Rectal smooth muscle tissue (tissue), 1 donor: Measurements from ENCODE around the gene PACRGL.
"Not testable (repeated sequence)": the region's sequence is repeated elsewhere in the genome, so short reads cannot be mapped to it uniquely, and the experiment has no call there.

Experiments
- H3K27ac ChIP-seq: one replicate; pipeline ENCODE4 v1.7.0; 2013; ENCODE audit warnings: low read depth, low read length, inconsistent platforms
- H3K27me3 ChIP-seq: one replicate; pipeline ENCODE4 v1.7.0; 2013; ENCODE audit warnings: low read length; ENCODE audit not compliant: control insufficient read depth, insufficient read depth
- H3K36me3 ChIP-seq: one replicate; pipeline ENCODE4 v1.7.0; 2013; ENCODE audit warnings: low read length; ENCODE audit not compliant: control insufficient read depth, insufficient read depth
- H3K4me1 ChIP-seq: one replicate; pipeline ENCODE4 v1.7.0; 2013; ENCODE audit warnings: low read length; ENCODE audit not compliant: control insufficient read depth, insufficient read depth
- H3K4me3 ChIP-seq: one replicate; pipeline ENCODE4 v1.7.0; 2013; ENCODE audit warnings: low read length
- H3K9ac ChIP-seq: one replicate; pipeline ENCODE4 v1.7.0; 2013; ENCODE audit warnings: low read length

PACRGL gene

GRCh38 chr4:20682853-20683252 lies 17.4 kb upstream of the PACRGL start:
- Histone ChIP-seq H3K9ac (no peak overlapping the region), H3K4me3 (no peak overlapping the region), H3K36me3 (no peaks in the 10 kb centered on the region), H3K27me3 (no peaks in the 10 kb centered on the region), H3K27ac (no peak overlapping the region), H3K4me1 (peaks cover 6% of the 10 kb centered on the region)

- Histone ChIP-seq H3K4me3 (no peak overlapping the region), H3K9ac (no peak overlapping the region), H3K27me3 (no peaks in the 10 kb centered on the region), H3K27ac (no peak overlapping the region), H3K4me1 (peaks cover 6% of the 10 kb centered on the region), H3K36me3 (no peaks in the 10 kb centered on the region)
Measured at GRCh38 chr4:20683766-20684165, 16.5 kb upstream of the PACRGL start.

- Histone ChIP-seq H3K36me3 (no peaks in the 10 kb centered on the region), H3K27me3 (no peaks in the 10 kb centered on the region), H3K9ac (no peak overlapping the region), H3K4me1 (peaks cover 6% of the 10 kb centered on the region), H3K4me3 (no peak overlapping the region), H3K27ac (no peak overlapping the region)
Measured at GRCh38 chr4:20684852-20685763, 15.2 kb upstream of the PACRGL start.

- Histone ChIP-seq H3K27ac (no peak overlapping the region), H3K9ac (no peak overlapping the region), H3K4me3 (no peak overlapping the region), H3K36me3 (no peaks in the 10 kb centered on the region), H3K27me3 (no peaks in the 10 kb centered on the region), H3K4me1 (no peaks in the 10 kb centered on the region)
Measured at GRCh38 chr4:20687864-20688263, 12.4 kb upstream of the PACRGL start.

GRCh38 chr4:20696815-20697214 lies 3.4 kb upstream of the PACRGL start:
- no peak overlapping the region for H3K9ac ChIP-seq
- no peaks in the 10 kb centered on the region for H3K27me3 ChIP-seq
- H3K4me1 ChIP-seq = no peaks in the 10 kb centered on the region
- no peaks in the 10 kb centered on the region for H3K36me3 ChIP-seq
- no peak overlapping the region for H3K4me3 ChIP-seq
- H3K27ac ChIP-seq = no peak overlapping the region

- H3K4me3 ChIP-seq = no peak overlapping the region
- no peaks in the 10 kb centered on the region for H3K36me3 ChIP-seq
- no peaks in the 10 kb centered on the region for H3K27me3 ChIP-seq
- no peaks in the 10 kb centered on the region for H3K4me1 ChIP-seq
- H3K9ac ChIP-seq = no peak overlapping the region
- no peak overlapping the region for H3K27ac ChIP-seq
Measured at GRCh38 chr4:20698382-20698781, 1.9 kb upstream of the PACRGL start.

- no peaks in the 10 kb centered on the region for H3K4me1 ChIP-seq
- H3K27ac ChIP-seq = no peak overlapping the region
- no peak overlapping the region for H3K9ac ChIP-seq
- H3K4me3 ChIP-seq = no peak overlapping the region
- no peaks in the 10 kb centered on the region for H3K27me3 ChIP-seq
- H3K36me3 ChIP-seq = no peaks in the 10 kb centered on the region
Measured at GRCh38 chr4:20698820-20699219, 1.4 kb upstream of the PACRGL start.

- no peak overlapping the region for H3K9ac ChIP-seq
- no peaks in the 10 kb centered on the region for H3K4me1 ChIP-seq
- H3K27ac ChIP-seq = no peak overlapping the region
- peaks cover 5% of the 10 kb centered on the region for H3K36me3 ChIP-seq
- no peaks in the 10 kb centered on the region for H3K27me3 ChIP-seq
- H3K4me3 ChIP-seq = no peak overlapping the region
Measured at GRCh38 chr4:20711335-20711734, 11.1 kb downstream of the PACRGL start.

- Histone ChIP-seq H3K9ac (no peak overlapping the region), H3K27me3 (no peaks in the 10 kb centered on the region), H3K36me3 (peaks cover 17% of the 10 kb centered on the region), H3K4me3 (no peak overlapping the region), H3K4me1 (no peaks in the 10 kb centered on the region), H3K27ac (no peak overlapping the region)
Measured at GRCh38 chr4:20723019-20723418, 22.8 kb downstream of the PACRGL start.

GRCh38 chr4:20723463-20723862 lies 23.2 kb downstream of the PACRGL start:
- H3K27ac ChIP-seq = no peak overlapping the region
- no peaks in the 10 kb centered on the region for H3K27me3 ChIP-seq
- peaks cover 17% of the 10 kb centered on the region for H3K36me3 ChIP-seq
- H3K4me3 ChIP-seq = no peak overlapping the region
- H3K4me1 ChIP-seq = no peaks in the 10 kb centered on the region
- H3K9ac ChIP-seq = no peak overlapping the region

GRCh38 chr4:20724915-20725314 lies 24.7 kb downstream of the PACRGL start:
- Histone ChIP-seq H3K4me3 (no peak overlapping the region), H3K27ac (no peak overlapping the region), H3K27me3 (no peaks in the 10 kb centered on the region), H3K36me3 (peaks cover 17% of the 10 kb centered on the region), H3K4me1 (no peaks in the 10 kb centered on the region), H3K9ac (no peak overlapping the region)

GRCh38 chr4:20735931-20736330 lies 35.7 kb downstream of the PACRGL start:
- H3K27me3 ChIP-seq = no peaks in the 10 kb centered on the region
- peaks cover 15% of the 10 kb centered on the region for H3K36me3 ChIP-seq
- no peak overlapping the region for H3K27ac ChIP-seq
- no peaks in the 10 kb centered on the region for H3K4me1 ChIP-seq
- H3K9ac ChIP-seq = no peak overlapping the region
- no peak overlapping the region for H3K4me3 ChIP-seq

- not testable (repeated sequence) for H3K4me1 ChIP-seq, H3K27me3 ChIP-seq, H3K36me3 ChIP-seq, H3K4me3 ChIP-seq, H3K9ac ChIP-seq, H3K27ac ChIP-seq
Measured at GRCh38 chr4:20746000-20746399, 45.7 kb downstream of the PACRGL start.
